ENCODE results near the gene HGD.

GRCh38 chr3:120595788-120596115 lies 86.3 kb downstream of the HGD start:
- TF ChIP-seq TBP (CRISPR knock-in tag; IDR thresholded peaks at IDR 0.05) (no peak), MIXL1 (CRISPR knock-in tag; IDR thresholded peaks at IDR 0.05) (no peak), EZH2 (conservative IDR thresholded peaks at IDR 0.05; ENCODE audit: low read depth, low read length) (no peak), TOE1 (CRISPR knock-in tag; IDR thresholded peaks at IDR 0.05) (no peak), ATF4 (CRISPR knock-in tag; IDR thresholded peaks at IDR 0.05) (no peak), STAG1 (CRISPR knock-in tag; IDR thresholded peaks at IDR 0.05) (no peak), MLX (CRISPR knock-in tag; IDR thresholded peaks at IDR 0.05) (no peak)

Data from HepG2 (cell line).